Mucosa of descending colon (tissue), 3 donors: Measurements from ENCODE around the gene DACH1. TPM values are rescaled to one million over a fixed set of nuclear protein-coding genes. Genes with fewer than 3 reads are reported as not detected.
"Not testable (repeated sequence)": the region's sequence is repeated elsewhere in the genome, so short reads cannot be mapped to it uniquely, and the experiment has no call there.

Source experiments
- ATAC-seq: fragments of 200-7000 bp; cut with Tn5 transposase; one replicate; pipeline ENCODE4 v1.9.1; 2020; ENCODE audit warnings: mild to moderate bottlenecking, moderate library complexity
- DNase-seq, 3 donors: peaks; one replicate each; pipeline ENCODE4 v3.0.0-alpha.2; 2020
- H3K36me3 ChIP-seq: fragments of 200-600 bp; one replicate; pipeline ENCODE4 v1.8.0; 2021; ENCODE audit warnings: low read depth, mild to moderate bottlenecking
- H3K4me1 ChIP-seq: fragments of 200-600 bp; one replicate; pipeline ENCODE4 v1.8.0; 2021; ENCODE audit warnings: low read depth, mild to moderate bottlenecking
- H3K4me3 ChIP-seq: fragments of 200-600 bp; one replicate; pipeline ENCODE4 v1.8.0; 2021; ENCODE audit warnings: mild to moderate bottlenecking
- H3K9me3 ChIP-seq: fragments of 200-600 bp; one replicate; pipeline ENCODE4 v1.8.0; 2021; ENCODE audit warnings: mild to moderate bottlenecking
- intact Hi-C, 2 donors: fragments of 100-400 bp; cut with DNase I in 1 of 2; cut with micrococcal nuclease in 1 of 2; formaldehyde crosslinking; loops; one replicate each; pipeline versions ENCODE4 v1.11.0 to v1.11.1; 2022; cut with DNase I, micrococcal nuclease
- total RNA-seq, 3 donors: library from RNA; stranded (reverse); fragmentation: NEBNext Ultra II Directional in 2 of 3; extraction: Animal tissue kit (Norgen Biotek cat#: 25700) in 2 of 3; gene quantifications; one replicate each; pipeline versions ENCODE4 v1.2.1 to v1.2.4, GENCODE V29; 2021 to 2023
- TF ChIP-seq, protein P1 (sequence below): fragments of 200-600 bp; IDR thresholded peaks from one replicate; pipeline ENCODE4 v1.8.0; 2022; ENCODE audit warnings: antibody characterized with exemption, mild to moderate bottlenecking
- donor health status: DM: no; HTN: no; CAD: no; lungs with moderate emphysema.
- donor health status: DM: no; HTN: no; CAD: no.
- donor health status: DM: no; HTN: yes; CAD: no.

The DACH1 gene
- total RNA-seq, 3 donors from 2014 or later = 3.2 to 6.5 (median 6.4) TPM

DNA sequence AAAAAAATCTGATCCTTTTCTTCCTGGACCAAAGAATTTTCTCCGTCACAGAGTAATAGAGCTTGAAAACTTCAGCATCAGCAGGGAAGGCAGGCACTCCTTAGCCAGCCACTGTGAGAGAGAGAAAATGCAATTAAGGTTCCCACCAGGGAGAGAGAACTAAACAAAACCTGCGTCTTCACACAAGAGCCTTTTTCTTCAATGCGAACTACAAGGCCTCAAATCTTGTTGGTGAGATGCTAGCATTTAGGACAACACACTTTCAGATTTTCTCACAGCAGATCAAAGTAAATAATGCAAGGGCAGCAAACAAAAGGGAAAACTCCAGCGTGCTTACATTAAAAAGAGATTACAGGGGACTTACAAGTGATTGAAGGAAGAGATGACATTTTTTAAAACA lies 80.1 kb downstream of the DACH1 start:
- ATAC-seq = no peak
- intact Hi-C loops = no loop called here
- TF ChIP-seq, protein P1, sequence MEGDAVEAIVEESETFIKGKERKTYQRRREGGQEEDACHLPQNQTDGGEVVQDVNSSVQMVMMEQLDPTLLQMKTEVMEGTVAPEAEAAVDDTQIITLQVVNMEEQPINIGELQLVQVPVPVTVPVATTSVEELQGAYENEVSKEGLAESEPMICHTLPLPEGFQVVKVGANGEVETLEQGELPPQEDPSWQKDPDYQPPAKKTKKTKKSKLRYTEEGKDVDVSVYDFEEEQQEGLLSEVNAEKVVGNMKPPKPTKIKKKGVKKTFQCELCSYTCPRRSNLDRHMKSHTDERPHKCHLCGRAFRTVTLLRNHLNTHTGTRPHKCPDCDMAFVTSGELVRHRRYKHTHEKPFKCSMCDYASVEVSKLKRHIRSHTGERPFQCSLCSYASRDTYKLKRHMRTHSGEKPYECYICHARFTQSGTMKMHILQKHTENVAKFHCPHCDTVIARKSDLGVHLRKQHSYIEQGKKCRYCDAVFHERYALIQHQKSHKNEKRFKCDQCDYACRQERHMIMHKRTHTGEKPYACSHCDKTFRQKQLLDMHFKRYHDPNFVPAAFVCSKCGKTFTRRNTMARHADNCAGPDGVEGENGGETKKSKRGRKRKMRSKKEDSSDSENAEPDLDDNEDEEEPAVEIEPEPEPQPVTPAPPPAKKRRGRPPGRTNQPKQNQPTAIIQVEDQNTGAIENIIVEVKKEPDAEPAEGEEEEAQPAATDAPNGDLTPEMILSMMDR = no peak

DNA sequence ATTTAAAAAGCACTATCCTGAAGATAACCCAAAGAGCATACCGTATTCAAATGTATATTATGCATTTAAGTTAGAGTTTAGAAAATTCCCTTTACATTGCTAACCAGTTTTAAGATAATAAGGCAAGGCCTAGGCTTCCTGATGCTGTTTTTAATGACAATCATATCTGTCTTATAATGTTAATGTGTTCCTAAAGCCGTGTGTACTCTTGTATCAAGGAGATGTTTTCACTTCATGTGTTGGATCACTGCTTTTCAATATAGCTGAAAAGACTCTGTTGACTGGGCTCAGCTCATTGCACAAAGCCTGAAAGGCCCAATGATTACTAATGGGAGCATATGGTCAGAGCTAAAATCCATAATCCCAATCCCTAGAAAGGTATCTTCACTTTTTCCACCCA lies 81.6 kb downstream of the DACH1 start:
- Histone ChIP-seq H3K4me1 (no peaks in the 10 kb centered on the region), H3K9me3 (no peaks in the 10 kb centered on the region), H3K4me3 (no peak overlapping the region), H3K36me3 (no peaks in the 10 kb centered on the region)
- ATAC-seq (no peak), DNase-seq (no peak)
- intact Hi-C loops = no loop called here
- TF ChIP-seq, protein P1 = no peak

More for the DNA sequence above, 80.1 kb downstream of the DACH1 start:
- H3K36me3 ChIP-seq = no peaks in the 10 kb centered on the region
- no peak for DNase-seq
- no peaks in the 10 kb centered on the region for H3K4me1 ChIP-seq
- H3K9me3 ChIP-seq = no peaks in the 10 kb centered on the region
- no peak overlapping the region for H3K4me3 ChIP-seq

DNA sequence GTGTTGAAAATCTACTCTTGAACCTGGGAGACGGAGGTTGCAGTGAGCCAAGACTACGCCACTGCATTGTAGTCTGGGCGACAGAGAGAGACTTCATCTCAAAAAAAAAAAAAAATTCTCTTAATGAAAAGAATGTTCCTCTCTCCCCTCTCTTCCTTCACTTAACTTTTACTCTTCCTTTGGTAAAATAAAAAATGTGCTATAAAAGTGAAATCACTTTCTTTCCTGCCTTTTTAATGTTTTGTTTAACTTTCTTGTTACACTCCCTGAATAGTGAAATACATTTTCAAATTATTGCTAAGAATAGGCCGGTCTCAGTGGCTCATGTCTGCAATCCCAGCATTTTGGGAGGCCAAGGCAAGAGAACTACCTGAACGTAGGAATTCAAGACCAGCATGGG lies 86.5 kb downstream of the DACH1 start:
- ATAC-seq = no peak
- H3K4me3 ChIP-seq = no peak overlapping the region
- intact Hi-C loops = no loop called here
- H3K36me3 ChIP-seq = no peaks in the 10 kb centered on the region
- TF ChIP-seq, protein P1 = no peak
- no peaks in the 10 kb centered on the region for H3K4me1 ChIP-seq
- H3K9me3 ChIP-seq = no peaks in the 10 kb centered on the region
- DNase-seq = no peak

DNA sequence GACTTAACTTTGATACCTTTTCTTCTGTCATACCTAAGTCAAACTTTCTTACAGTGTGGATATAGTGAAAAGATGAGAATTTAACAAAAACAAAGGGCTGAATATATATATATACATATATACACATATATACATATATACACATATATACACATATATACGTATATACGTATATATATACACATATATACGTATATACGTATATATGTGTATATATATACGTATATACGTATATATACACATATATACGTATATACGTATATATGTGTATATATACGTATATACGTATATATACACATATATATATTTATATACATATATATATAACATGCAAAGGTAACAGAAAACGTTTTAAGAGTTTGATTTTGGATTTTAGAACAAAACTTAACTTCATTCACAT lies 88.0 kb downstream of the DACH1 start:
- H3K9me3 ChIP-seq, H3K4me1 ChIP-seq, ATAC-seq, DNase-seq, intact Hi-C loops, H3K36me3 ChIP-seq, H3K4me3 ChIP-seq: not testable (repeated sequence)

DNA sequence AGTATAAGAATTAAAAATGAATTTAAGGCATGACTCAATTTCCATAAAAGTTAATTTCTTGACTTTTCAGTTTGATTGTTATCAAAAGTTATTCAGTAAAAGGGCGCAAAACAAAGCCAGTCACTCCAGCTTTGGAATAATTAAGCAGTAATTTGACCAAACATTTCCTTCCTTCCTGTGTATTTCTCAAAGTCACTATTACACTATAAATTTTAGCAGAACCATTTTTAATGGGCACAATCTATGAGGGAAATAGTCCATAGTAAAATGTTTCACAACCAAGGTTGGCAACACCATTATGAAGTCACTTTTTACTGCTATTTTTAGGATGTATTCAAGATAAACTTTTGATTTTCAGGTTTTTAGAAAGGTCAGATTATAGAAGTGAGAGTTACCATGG lies 91.0 kb downstream of the DACH1 start:
- no peaks in the 10 kb centered on the region for H3K9me3 ChIP-seq
- H3K4me1 ChIP-seq = no peaks in the 10 kb centered on the region
- H3K4me3 ChIP-seq = no peak overlapping the region
- no peaks in the 10 kb centered on the region for H3K36me3 ChIP-seq
- DNase-seq (no peak), ATAC-seq (no peak)
- TF ChIP-seq, protein P1 = no peak
- intact Hi-C loops = no loop called here

DNA sequence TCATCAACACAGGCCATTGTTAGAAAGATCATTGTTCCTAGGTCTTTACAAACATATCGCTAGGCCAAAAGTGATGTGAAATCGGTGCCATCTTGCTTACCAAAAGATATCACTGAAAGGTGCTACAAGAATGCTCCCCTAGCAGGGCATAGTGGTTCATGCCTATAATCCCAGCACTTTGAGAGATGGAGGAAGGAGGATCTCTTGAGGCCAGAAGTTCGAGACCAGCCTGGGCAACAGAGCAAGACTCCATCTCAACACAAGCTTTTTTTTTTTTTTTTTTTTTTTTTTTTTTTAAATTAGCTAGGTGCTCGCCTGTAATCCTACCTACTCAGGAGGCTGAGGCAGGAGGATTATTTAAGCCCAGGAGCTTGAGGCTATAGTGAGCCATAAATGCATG lies 92.1 kb downstream of the DACH1 start:
- no peaks in the 10 kb centered on the region for H3K36me3 ChIP-seq
- ATAC-seq (no peak), DNase-seq (no peak)
- intact Hi-C loops = no loop called here
- no peaks in the 10 kb centered on the region for H3K4me1 ChIP-seq
- H3K4me3 ChIP-seq = no peak overlapping the region
- TF ChIP-seq, protein P1 = no peak
- H3K9me3 ChIP-seq = no peaks in the 10 kb centered on the region
